ENCODE measurements around the gene COMMD3.
"Not testable (repeated sequence)": the region's sequence is repeated elsewhere in the genome, so short reads cannot be mapped to it uniquely, and the experiment has no call there.

COMMD3 gene

DNA sequence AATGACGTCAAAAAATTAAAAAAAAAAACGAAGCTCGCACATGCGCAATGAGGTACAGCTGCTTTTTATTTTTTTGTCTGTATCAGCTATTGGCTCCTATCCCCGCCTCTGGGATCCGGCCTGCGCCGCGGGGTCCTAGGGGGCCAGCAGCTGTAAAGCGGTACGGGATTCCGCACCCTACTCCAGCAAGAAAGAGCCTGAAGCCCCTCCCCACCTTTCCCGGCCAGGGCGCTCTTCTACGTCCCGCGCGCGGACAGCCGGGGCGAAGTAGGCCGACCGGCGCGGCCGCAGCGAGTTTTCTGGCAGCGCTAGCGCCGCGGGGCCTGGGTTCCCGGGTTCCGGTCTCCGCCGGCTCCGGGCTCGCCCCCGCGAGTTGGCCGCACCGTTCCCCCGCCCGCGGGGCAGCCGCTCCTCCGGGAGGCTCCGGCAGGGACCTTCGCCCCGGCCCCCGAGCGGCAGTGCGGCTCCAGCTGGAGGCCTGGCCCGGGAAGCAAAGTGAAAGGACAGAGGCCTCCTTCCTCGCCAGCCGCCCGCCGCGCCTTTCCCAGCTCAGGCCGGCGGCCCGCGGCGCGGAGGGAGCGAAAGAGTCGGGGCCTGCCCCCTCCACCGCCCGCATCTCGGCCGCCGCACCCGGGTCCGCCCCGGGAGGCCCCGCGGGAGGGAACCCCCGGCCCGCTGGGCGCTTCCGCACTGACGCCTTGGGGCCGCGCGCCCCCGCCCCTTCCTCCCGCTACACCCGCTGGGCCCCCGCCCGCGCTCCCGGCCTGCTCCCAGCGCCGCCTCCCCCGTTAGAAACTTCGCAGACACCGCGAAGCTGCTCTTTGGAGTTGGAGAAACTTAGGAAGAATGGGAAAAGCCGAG lies 24.4 kb downstream of the COMMD3 start:
- peak; percentile 52 to 53 for DNase-seq

- peak in 1 of 2 donors; percentile 10 for DNase-seq
Observed at GRCh38 chr10:22341190-22341925, 25.2 kb downstream of the COMMD3 start.

DNA sequence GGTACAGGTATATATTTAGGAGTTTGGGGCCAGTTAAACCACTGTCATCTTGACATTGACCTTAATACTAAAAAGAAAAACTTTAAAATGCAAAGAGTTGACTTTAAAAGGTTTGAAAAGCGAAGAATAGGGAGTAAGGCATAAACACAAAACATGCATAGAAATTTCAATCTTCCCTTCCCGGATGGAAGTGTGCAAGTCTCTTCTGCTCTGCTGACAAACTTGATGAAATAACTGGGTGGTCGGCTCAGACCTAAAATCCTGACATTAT lies 25.7 kb downstream of the COMMD3 start:
- DNase-seq = no peak

- no peak for DNase-seq
Observed at GRCh38 chr10:22342421-22342820, 26.2 kb downstream of the COMMD3 start.

GRCh38 chr10:22343731-22344130 lies 27.5 kb downstream of the COMMD3 start:
- no peak for DNase-seq

- no peak for DNase-seq
Observed at GRCh38 chr10:22344249-22344648, 28.1 kb downstream of the COMMD3 start.

DNA sequence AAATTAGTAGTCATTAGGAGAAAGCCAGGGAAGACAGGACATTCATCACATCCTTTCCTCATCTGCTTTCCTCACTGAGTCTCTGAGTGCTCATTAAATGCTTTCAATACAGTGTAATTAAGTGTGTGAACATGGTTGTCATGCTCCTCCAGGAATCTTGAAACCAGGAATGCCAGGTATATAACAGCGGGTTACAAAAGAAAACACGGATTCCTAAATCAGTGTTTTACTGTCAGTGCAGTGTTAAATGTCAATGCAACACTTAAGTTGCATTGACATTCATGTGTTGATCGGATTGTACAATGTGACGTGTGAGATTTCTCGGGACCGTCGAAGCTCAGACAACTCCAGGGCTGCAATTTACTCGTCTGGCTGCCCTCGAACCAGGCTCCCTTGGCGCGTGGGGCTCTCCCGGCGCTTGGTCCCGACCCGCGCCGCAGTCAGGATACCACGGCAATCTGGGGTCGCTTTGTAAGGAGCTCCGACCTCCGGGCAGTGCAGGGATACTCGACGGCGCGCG lies 28.7 kb downstream of the COMMD3 start:
- DNase-seq = no peak

DNA sequence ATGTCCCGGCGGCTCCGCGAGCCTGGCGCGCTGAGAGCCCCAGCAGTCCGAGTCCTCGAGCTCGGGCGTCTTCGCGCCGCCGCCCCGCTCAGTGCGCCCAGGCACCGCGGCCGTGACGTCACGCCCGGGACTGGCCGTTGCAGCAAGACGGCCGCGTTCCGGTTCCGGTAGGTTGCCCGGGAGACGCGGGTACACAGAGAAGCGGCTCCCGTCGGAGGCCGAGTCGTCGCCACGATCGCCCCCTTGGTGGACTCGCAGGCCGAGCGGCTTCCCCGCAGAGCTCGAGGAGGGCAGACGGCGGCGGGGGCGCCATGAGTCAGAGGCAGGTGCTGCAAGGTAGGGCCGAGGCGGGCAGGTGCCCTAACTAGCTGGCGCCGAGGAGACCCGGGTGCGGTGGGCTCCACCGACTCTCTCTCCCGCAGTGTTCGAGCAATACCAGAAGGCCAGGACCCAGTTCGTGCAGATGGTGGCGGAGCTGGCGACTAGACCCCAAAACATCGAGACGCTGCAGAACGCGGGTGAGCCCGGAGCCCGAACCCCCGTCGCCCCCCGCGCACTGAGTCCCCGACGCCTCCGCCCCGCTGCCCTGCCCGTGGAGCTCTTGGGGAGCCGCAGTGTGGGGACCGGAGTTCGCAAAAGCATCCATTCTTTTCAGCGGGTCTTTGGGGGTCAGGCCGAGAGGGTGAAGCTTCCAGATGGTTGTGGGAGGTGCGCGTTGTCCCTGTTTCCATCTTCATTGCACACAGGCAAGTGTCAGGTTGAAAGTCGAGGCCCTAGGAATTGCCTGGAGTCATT lies 29.3 kb downstream of the COMMD3 start, which contains the start of gene SPAG6:
Gene SPAG6 (plus strand): TSS at position 196 of the 795 bp plus-strand sequence. CDS start 116 bp downstream, at position 312.
- DNase-seq = peak; percentile 20 to 30

DNA sequence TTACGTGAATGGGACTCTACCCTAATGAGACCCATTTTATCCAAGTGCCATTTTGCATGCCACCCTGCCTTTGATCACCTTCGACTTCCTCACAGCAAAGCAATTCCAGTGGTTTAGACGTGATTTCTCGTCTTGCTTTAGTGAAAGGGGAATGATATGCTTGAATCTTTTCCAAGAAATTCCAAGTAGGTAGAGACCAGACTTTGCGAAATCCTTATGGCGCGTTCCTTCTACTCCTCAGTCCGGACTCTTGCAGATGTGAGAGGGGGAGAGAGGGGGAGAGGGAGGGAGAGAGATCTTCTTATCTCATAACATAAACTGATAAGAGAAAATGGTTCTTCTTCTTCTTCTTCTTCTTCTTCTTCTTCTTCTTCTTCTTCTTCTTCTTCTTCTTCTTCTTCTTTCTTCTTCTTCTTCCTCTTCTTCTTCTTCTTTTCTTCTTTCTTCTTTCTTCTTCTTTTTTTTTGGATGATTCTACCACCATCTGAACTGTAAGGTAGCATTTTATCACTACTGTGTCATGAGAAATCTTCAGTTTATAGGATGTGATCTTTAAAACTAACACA lies 30.0 kb downstream of the COMMD3 start:
- DNase-seq = no peak

GRCh38 chr10:22349755-22350154 lies 33.6 kb downstream of the COMMD3 start:
- DNase-seq = no peak

- no peak for DNase-seq
Observed at GRCh38 chr10:22351131-22351703, 35.0 kb downstream of the COMMD3 start.

DNA sequence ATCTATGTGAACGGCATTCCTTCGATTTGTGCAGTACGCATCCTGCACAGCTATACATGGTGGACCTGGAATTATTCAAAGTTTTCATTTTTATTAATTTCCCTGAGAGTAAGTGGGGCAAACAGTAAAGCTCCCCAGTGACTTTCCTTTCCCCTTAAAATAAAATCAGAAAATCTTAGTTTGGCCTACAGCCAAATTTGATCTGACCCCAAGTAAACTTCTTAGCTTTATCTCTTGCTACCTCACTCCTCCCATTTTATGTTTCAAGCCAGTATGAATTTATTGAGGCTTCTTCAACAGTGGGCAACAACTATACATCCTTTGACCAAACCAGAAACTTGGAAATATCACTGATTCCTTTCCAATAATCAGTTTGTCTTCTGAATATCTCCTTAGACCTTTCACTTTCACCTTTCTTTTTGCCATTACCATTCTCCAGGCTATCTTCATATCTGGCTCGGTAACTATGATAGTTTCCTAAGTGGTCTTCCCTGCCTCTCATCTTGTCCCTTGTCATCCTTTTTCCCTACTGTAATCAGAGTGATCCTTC lies 40.2 kb downstream of the COMMD3 start:
- DNase-seq = no peak

DNA sequence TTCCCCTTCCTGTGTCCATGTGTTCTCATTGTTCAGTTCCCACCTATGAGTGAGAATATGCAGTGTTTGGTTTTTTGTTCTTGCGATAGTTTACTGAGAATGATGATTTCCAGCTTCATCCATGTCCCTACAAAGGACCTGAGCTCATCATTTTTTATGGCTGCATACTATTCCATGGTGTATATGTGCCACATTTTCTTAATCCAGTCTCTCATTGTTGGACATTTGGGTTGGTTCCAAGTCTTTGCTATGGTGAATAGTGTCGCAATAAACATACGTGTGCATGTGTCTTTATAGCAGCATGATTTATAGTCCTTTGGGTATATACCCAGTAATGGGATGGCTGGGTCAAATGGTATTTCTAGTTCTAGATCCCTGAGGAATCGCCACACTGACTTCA lies 41.6 kb downstream of the COMMD3 start:
- DNase-seq = not testable (repeated sequence)

- no peak for DNase-seq
Observed at GRCh38 chr10:22363305-22363704, 47.1 kb downstream of the COMMD3 start.

DNA sequence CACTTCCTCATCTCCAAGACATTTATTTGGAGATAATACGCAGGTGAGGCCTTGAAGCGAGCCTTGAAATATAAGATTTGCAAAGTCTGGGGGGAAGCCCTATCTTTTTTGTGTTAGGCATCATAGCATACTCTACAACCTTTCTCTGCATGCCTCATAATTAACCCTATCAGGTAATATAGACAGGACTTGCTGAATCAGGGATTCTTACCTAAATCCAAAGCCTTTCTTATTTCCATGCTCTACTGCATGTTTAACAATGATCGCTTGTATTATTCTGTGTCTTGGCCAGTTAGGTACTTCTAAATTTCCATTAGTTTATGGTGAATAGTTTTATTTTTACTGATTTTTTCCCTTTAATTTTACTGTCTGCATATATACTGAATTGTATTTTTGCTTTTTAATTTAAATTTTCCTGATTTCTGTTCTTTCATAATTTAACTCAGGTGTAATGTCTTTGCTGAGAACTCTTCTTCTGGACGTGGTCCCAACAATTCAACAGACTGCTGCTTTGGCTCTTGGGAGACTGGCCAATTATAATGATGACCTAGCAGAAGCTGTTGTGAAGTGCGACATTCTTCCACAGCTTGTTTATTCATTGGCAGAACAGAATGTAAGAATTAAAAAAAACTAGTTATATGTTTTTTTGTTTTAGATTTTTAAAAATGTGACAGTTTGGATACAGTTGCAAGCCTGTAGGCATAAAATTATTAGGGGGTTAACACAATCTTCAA lies 48.4 kb downstream of the COMMD3 start:
- no peak for DNase-seq

DNA sequence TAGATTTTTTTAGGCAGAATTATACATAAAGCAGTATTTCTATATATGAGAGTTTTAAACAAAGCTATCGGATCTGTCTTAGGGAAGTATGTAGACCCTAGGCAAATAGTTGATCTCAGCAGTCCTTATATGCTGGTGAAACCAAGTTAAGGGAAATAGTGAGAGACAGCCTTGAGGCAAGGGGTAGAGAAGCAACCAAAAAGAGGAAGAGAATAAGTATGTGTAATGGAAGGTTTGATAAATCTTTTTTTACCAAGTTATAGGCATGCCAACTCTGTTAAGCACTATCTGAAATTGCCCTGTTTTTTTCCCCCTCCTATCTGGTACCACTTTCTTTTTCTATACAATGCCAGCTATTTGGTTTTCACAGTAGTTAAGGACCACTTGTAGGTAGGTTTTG lies 49.0 kb downstream of the COMMD3 start:
- no peak for DNase-seq

DNA sequence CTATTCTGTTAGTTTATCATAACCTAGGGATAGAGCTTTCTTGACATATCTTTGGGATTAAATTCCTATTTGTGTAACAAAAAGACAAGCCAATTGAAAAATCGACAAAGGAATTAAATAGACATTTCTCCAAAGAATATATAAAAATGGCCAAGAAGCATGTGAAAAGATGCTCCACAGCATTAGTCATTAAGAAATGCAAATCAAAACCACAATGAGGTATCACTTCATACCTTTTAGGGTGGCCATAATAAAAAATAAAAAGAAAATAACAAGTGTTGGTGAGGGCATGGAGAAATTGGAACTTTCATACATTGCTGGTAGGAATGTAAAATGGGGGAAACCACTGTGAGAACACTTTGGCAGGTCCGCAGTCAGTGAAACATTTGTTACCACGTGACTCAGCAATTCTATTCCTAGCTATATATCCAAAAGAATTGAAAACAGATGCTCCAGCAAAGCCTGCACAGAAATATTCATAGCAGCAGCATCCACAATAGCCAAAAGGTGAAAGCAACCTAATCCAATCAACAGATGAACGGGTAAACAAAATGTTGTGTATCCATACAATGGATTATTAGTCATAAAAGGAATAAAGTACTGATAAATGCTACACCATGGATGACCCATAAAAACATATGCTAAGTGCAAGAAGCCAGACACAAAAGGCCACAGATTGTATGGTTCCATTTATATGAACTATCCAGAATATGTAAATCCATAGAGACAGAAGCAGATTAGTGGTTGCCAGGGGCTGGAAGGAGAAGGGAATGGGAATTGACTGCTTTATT lies 49.7 kb downstream of the COMMD3 start:
- no peak for DNase-seq

- DNase-seq = no peak
Observed at GRCh38 chr10:22366435-22366703, 50.2 kb downstream of the COMMD3 start.

DNA sequence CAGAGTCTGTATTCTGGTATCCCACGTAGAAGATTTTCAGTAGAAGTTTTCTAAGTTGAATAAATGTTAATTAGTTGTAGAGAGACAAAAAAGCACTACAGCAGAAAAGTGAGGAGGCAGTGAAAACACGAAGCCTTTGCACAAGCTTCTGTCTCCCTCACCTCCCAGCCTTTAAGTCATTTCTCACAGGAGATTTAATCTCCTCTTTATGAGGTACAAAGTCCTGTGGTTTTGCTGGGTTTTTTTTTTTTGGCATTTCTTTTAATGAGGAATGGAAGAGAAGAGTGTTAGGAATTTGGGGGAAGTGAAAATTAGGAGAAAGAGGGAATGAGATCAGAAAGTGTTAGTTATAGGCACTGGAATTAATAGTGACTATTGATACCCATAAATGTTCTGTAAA lies 50.6 kb downstream of the COMMD3 start:
- DNase-seq = no peak

DNA sequence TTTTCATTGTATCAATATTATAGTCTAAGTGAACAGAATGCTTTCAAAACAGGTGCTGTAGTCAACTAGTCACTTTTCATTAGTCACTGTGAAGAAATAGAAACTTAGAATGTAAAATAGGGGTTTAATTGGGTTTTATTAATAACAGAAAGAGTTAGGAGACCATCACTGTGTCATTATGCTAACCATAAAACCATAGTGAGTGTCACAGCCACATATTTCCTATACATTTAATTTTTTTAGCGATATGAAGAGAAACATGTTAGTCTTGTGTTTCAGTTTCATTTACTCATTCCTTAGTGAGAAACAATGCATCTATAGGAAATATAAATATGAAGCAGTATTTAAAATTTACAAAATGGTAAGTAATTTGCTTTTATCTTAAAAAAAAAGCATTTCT lies 51.3 kb downstream of the COMMD3 start:
- no peak for DNase-seq

DNA sequence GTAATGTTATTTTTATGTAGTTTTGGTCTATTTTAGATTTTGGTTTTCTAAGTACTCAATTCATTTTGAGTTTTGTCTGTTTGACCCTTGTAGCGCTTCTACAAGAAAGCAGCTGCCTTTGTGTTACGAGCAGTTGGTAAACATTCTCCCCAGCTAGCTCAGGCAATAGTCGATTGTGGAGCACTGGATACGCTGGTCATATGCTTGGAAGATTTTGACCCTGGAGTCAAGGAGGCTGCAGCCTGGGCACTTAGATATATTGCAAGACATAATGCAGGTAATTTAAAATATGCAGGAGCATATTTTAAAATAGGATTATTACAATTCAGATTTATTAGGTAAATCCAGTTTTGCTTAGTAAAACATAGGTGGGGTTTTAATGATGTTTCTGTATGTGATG lies 52.2 kb downstream of the COMMD3 start:
- no peak for DNase-seq

All from activated CD4-positive, alpha-beta T cell treated with anti-CD3 and anti-CD28 coated beads for 4 hours (primary cell).